ENCODE measurements around the gene TARDBP.
A peak's percentile ranks its signal among the peaks of the same experiment; 100 is the strongest.
"Not testable (repeated sequence)": the region's sequence is repeated elsewhere in the genome, so short reads cannot be mapped to it uniquely, and the experiment has no call there.

Gene TARDBP

DNA sequence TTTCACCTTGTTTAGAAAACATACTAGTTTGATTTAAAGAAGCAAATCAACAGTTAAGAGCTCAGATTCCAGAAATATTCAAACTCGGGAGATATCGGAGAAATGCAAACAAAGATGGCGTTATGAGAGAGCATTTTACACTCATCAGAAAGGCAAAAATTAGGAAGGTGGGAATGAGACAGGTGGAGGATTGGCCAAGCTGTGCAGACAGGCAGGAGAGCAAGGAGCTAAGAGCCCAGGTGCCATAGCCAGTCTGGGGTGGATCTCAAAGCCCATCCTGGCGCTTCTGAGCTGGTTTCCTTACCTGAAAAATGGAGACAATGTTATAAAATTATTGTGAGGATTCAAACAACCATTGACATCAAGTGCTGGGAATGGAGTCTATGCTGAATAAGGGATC, 19.6 kb upstream of the TARDBP start:
- no peak for DNase-seq (ENCODE audit: low spot score)

DNA sequence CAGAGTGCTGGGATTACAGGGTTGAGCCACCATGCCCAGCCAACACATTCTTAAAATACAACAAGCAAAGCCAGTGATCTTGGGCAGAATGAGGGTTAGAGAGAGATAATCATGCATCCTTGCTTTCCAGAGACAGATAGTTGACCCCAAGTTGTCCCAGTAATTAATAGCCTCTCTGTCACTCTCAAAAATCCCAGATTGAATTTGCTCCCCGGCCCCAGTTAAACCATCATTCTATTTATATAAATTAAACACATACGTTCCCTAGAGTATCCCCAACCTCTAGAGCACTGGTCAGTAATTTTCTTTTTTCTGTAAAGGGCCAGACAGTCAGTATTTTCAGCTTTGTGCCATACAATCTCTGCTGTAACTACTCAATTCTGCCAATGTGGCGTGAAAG, 16.4 kb upstream of the TARDBP start:
- DNase-seq (ENCODE audit: low spot score): no peak

DNA sequence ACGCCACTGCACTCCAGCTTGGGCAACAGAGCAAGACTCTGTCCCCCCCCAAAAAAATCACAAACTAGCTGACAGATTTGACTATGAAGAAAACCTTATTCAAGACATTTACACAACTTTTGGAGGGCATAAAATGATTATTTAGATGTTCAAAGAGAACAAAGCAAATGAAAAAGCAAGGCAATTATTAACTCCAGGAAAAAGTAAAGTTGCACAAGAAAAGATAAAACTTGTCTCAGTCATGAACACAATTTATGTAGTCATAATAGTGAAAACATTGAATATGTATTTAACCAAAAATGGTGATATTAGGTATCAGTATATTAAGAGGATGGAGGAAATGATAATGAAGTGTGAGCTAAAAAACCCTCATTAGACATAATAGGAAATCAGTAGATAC, 11.9 kb upstream of the TARDBP start:
- no peak for DNase-seq (ENCODE audit: low spot score)

- no peak for DNase-seq (ENCODE audit: low spot score)
Measured at GRCh38 chr1:11013160-11013531, 692 bp downstream of the TARDBP start.

DNA sequence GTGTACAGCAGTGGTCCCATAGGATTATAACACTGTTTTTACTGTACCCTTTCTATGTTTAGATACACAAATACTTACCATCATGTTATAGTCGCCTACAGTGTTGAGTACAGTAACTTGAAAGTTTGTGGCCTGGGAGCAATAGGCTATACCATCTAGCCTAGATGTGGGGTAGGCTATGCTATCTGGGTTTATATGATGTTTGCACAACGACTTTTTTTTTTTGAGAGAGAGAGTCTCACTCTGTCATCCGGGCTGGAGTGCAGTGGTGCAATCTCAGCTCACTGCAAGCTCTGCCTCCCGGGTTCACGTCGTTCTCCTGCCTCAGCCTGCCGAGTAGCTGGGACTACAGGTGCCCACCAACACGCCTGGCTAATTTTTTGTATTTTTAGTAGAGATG, 6.9 kb downstream of the TARDBP start:
- not testable (repeated sequence) for DNase-seq (ENCODE audit: low spot score)

DNA sequence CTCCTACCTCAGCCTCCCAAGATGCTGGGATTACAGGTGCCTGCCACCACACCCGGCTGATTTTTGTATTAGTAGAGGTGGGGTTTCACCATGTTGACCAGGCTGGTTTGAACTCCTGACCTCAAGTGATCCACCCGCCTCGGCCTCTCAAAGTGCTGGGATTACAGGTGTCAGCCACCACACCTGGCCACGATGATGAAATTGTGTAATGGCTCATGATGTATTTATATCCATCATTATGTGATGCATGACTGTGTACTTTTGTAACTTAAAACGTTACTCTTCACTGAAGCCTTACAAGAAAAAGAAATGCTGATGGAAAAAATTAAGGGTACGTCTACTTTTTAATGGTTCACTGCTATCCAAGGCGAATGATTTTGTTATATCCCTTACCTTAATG, 7.5 kb downstream of the TARDBP start:
- no peak for DNase-seq (ENCODE audit: low spot score)

DNA sequence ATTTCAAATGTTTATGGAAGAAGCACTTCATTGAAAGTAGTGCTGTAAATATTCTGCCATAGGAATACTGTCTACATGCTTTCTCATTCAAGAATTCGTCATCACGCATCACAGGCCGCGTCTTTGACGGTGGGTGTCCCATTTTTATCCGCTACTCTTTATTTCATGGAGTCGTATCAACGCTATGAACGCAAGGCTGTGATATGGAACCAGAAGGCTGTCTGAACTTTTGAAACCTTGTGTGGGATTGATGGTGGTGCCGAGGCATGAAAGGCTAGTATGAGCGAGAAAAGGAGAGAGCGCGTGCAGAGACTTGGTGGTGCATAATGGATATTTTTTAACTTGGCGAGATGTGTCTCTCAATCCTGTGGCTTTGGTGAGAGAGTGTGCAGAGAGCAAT, 10.7 kb downstream of the TARDBP start:
- no peak for DNase-seq (ENCODE audit: low spot score)

GRCh38 chr1:11024154-11024873, 11.9 kb downstream of the TARDBP start:
- DNase-seq (ENCODE audit: low spot score): no peak

DNA sequence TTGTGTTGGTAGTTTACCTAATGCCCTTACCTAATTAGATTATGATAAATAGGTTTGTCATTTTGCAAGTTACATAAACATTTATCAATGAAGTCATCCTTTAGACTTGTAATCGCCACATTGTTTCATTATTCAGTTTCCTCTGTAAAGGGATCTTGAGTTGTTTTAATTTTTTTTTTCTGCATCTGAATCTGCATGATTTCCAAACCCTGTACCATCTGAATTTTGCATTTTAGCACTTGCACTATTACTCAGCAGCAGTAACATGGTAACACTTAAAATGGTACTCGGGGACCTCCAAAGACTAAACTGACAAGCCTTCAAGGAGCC, 12.4 kb downstream of the TARDBP start:
- DNase-seq (ENCODE audit: low spot score): no peak

DNA sequence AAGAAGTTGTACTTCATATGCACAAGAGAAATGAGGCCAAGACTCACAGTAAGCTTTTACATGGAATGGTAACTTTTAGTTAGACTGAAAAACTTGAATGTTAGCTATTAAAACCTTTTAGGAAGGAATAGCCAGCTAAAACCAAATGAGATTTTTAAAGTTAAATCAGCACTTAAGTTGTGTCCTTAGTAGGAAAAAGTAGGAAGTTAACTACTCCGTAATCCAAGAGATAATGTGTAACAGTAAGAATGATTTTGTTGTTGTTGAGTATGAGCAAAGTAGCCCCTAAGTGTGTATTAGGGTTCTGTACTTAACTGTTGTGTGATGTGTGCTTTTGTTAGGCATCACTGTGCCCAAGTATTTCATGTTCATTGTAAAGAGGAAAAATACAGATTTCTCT, 13.2 kb downstream of the TARDBP start:
- no peak for DNase-seq (ENCODE audit: low spot score)

- no peak for DNase-seq (ENCODE audit: low spot score)
Measured at GRCh38 chr1:11026052-11026451, 13.6 kb downstream of the TARDBP start.

GRCh38 chr1:11026903-11027302, 14.4 kb downstream of the TARDBP start:
- DNase-seq (ENCODE audit: low spot score): no peak

DNA sequence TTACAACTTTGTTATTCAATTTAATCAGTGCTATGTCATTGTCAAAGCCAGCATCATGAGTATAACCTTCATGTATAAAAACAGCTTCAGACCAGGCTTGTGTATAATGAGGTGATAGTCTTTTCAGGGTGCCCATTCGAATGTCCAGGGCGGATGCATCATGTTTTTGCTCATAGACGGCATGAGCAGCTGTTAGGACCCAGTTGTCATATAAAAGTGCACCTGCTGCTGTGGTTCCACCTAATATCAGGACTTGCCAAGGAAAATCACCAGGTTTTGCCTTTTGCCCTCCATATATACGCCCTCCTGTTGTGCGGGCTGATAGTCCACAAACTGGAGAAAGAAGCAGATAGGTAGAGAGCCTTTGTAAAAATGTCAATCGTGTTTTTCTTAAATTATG, 14.9 kb downstream of the TARDBP start:
- DNase-seq (ENCODE audit: low spot score): no peak

DNA sequence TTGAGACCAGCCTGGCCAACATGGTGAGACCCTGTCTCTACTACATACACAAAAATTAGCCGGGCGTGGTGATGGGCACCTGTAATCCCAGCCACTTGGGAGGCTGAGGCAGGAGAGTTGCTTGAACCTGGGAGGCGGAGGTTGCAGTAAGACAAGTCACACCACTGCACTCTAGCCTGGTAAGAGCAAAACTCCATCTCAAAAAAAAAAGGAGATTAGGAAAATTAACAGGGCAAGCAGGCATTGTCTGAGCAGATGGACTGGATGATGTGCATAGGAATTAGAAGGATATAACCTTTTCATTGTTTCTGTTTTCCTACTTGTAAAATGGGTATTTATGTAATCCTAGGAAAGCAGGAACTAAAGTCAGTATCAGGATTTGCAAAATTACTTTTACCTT, 15.6 kb downstream of the TARDBP start:
- DNase-seq (ENCODE audit: low spot score): no peak

- no peak for DNase-seq (ENCODE audit: low spot score)
Measured at GRCh38 chr1:11030865-11031264, 18.4 kb downstream of the TARDBP start.

- DNase-seq (ENCODE audit: low spot score): no peak
Measured at GRCh38 chr1:11031624-11032262, 19.3 kb downstream of the TARDBP start.

DNA sequence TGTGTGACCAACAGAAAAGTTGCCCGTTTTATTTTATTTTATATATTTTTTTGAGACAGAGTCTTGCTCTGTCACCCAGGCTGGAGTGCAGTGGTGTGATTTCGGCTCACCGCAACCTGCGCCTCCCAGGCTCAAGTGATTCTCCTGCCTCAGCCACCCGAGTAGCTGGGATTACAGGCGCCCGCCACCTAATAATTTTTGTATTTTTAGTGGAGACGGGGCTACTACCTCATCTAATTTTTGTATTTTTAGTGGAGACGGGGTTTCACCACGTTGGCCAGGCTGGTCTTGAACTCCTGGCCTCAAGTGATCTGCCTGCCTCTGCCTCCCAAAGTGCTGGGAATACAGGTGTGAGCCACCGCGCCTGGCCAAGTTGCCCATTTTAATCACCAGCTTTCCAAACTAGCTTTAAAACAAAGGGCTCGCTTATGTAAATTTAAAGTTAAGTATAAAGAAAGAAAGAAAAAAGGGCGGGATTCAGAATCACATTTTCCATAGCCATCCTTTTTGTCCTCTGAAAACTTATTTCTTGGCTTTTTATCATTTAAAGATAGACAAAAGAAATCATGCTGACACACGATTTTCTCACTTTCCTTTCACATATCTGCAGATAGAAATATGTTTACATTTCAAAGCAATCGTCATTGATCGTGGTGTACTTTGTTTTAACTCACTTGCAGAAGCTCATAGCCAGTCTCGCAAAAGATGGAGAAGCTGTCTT, 24.7 kb downstream of the TARDBP start:
- not testable (repeated sequence) for DNase-seq (ENCODE audit: low spot score)

GRCh38 chr1:11037740-11038182, 25.3 kb downstream of the TARDBP start:
- peak; percentile 89 for DNase-seq (ENCODE audit: low spot score)

- no peak for DNase-seq (ENCODE audit: low spot score)
Measured at GRCh38 chr1:11039351-11040104, 27.1 kb downstream of the TARDBP start.

DNA sequence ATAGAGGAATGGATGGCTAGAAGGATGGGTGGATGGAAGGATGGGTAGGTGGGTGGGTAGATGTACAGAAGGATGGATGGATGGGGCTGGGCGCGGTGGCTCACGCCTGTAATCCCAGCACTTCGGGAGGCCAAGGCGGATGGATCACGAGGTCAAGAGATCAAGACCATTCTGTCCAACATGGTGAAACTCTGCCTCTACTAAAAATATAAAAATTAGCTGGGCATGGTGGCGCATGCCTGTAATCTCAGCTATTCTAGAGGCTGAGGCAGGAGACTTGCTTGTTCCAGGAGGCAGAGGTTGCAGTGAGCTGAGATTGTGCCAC, 27.6 kb downstream of the TARDBP start:
- not testable (repeated sequence) for DNase-seq (ENCODE audit: low spot score)

DNA sequence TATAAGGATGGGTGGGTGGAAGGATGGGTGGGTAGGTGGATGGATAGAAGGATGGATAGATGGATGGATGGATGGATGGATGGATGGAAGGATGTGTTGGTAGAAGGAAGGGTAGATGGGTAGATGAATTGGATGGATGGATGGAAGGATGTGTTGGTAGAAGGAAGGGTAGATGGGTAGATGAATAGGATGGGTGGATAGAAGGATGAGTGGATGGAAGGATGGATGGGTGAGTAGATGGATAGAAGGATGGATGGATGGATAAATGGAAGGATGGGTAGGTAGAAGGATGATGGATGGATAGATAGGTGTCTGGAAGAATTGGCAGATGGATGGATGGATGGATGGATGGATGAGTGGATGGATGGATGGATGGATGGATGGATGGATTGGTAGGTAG, 28.6 kb downstream of the TARDBP start:
- no peak for DNase-seq (ENCODE audit: low spot score)

- no peak for DNase-seq (ENCODE audit: low spot score)
Measured at GRCh38 chr1:11042065-11042464, 29.6 kb downstream of the TARDBP start.
